ENCODE measurements around the gene ZFAND2B. TPM values are rescaled to one million over a fixed set of nuclear protein-coding genes. Genes with fewer than 3 reads are reported as not detected.

Gene ZFAND2B
- total RNA-seq, 1 experiment from 2014 or later, result 47.5 TPM

GRCh38 chr2:219244789-219245147 lies 38.2 kb downstream of the ZFAND2B start:
- no peaks in the 10 kb centered on the region for H3K9me2 ChIP-seq (replicated peaks; ENCODE audit: low read length)
- peak overlapping the region; percentile 92 for H3K4me2 ChIP-seq (ENCODE audit: low read length)
- intact Hi-C loops (cut with micrococcal nuclease), result no loop called here
- peak overlapping the region; percentile 83 for H2AFZ ChIP-seq (ENCODE audit: low read length)
- ChIA-PET POLR2A (ENCODE audit: unreplicated experiment) (interaction anchor here (0.5 to 1.4 kb wide), 5 partner anchors 27 to 127 kb away, joined by 3 to 5 read pairs (median 4); no protein-coding TSS in a partner anchor), CTCF (interaction anchor here (0.9 to 1.9 kb wide), 2 partner anchors 30 to 50 kb away, joined by 3 to 6 read pairs; no protein-coding TSS in a partner anchor)
- H3K4me1 ChIP-seq (ENCODE audit: insufficient read depth, low read length), result peaks cover 39% of the 10 kb centered on the region
- TF ChIP-seq EZH2 (IDR thresholded peaks at IDR 0.05; ENCODE audit: low read length, unreplicated experiment) (no peak), CTCF (conservative IDR thresholded peaks at IDR 0.05; ENCODE audit: low read depth, low read length) (no peak), EZH2phosphoT487 (IDR thresholded peaks at IDR 0.05; ENCODE audit: borderline replicate concordance, low read length) (no peak)
- H3F3A ChIP-seq (ENCODE audit: low read length, unreplicated experiment), result peaks cover 5% of the 10 kb centered on the region
- no peaks in the 10 kb centered on the region for H3K27me3 ChIP-seq (ENCODE audit: low read length)
- no peaks in the 10 kb centered on the region for H4K20me1 ChIP-seq (ENCODE audit: low read length)
- H3K27ac ChIP-seq (ENCODE audit: low read length), result no peak overlapping the region
- BruUV-seq (replicated peaks), result TSS peak; percentile 80
- H3K36me3 ChIP-seq (ENCODE audit: low read depth, low read length), result peaks cover 8% of the 10 kb centered on the region; the same call in 1 of the 2 replicates
- peak overlapping the region; percentile 93 for H3K9ac ChIP-seq (ENCODE audit: low read length)
- no peak for ATAC-seq
- H3K4me3 ChIP-seq (ENCODE audit: low read length), result peak overlapping the region; percentile 88
- peaks cover 29% of the 10 kb centered on the region for H3K79me2 ChIP-seq (ENCODE audit: low read length)
- no peaks in the 10 kb centered on the region for H3K9me3 ChIP-seq (ENCODE audit: low read length)
- DNase-seq, result no peak

GRCh38 chr2:219245148-219245898 lies 38.7 kb downstream of the ZFAND2B start, which contains the start of the genes GLB1L and STK16:
TSS of gene GLB1L (minus strand) at chr2:219245444. CDS start at chr2:219243573, 1,871 bp downstream.
TSS of gene STK16 (plus strand) at chr2:219245479. CDS start at chr2:219246000, 521 bp downstream.
- Histone ChIP-seq H3K4me1 (ENCODE audit: insufficient read depth, low read length) (peaks cover 45% of the 10 kb centered on the region), H3K4me3 (ENCODE audit: low read length) (peak within 1 kb of the TSS; percentile 88), H3K9ac (ENCODE audit: low read length) (peak within 1 kb of the TSS; percentile 93), H3K27ac (ENCODE audit: low read length) (peak within 1 kb of the TSS; percentile 48), H3K27me3 (ENCODE audit: low read length) (no peaks in the 10 kb centered on the region), H4K20me1 (ENCODE audit: low read length) (no peaks in the 10 kb centered on the region), H3K79me2 (ENCODE audit: low read length) (peaks cover 29% of the 10 kb centered on the region), H2AFZ (ENCODE audit: low read length) (peak within 1 kb of the TSS; percentile 83), H3F3A (ENCODE audit: low read length, unreplicated experiment) (peaks cover 5% of the 10 kb centered on the region), H3K9me2 (replicated peaks; ENCODE audit: low read length) (no peaks in the 10 kb centered on the region), H3K36me3 (ENCODE audit: low read depth, low read length) (peaks cover 8% of the 10 kb centered on the region), H3K9me3 (ENCODE audit: low read length) (no peaks in the 10 kb centered on the region), H3K4me2 (ENCODE audit: low read length) (peak within 1 kb of the TSS; percentile 92)
- POLR2A ChIA-PET (ENCODE audit: unreplicated experiment), result interaction anchor here (0.5 to 1.4 kb wide), 4 partner anchors 29 to 126 kb away, joined by 3 to 5 read pairs (median 4); no protein-coding TSS in a partner anchor
- BruUV-seq (replicated peaks), result TSS peak; percentile 75
- DNase-seq (peak; percentile 93), ATAC-seq (peak; percentile 64)
- intact Hi-C loops (cut with micrococcal nuclease), result no loop called here
- CTCF ChIA-PET, result interaction anchor here (0.9 to 1.9 kb wide), 3 partner anchors 29 to 50 kb away, joined by 3 to 6 read pairs (median 4); partner anchors contain the start of gene DNAJB2
- TF ChIP-seq EZH2 (IDR thresholded peaks at IDR 0.05; ENCODE audit: low read length, unreplicated experiment) (no peak), EZH2phosphoT487 (IDR thresholded peaks at IDR 0.05; ENCODE audit: borderline replicate concordance, low read length) (no peak), CTCF (conservative IDR thresholded peaks at IDR 0.05; ENCODE audit: low read depth, low read length) (no peak)
